ENCODE data around the gene CDH16. TPM values are rescaled to one million over a fixed set of nuclear protein-coding genes. Genes with fewer than 3 reads are reported as not detected.

Gene CDH16
- total and polyA plus RNA-seq, 2 experiments from 2014 or later, result not detected

DNA sequence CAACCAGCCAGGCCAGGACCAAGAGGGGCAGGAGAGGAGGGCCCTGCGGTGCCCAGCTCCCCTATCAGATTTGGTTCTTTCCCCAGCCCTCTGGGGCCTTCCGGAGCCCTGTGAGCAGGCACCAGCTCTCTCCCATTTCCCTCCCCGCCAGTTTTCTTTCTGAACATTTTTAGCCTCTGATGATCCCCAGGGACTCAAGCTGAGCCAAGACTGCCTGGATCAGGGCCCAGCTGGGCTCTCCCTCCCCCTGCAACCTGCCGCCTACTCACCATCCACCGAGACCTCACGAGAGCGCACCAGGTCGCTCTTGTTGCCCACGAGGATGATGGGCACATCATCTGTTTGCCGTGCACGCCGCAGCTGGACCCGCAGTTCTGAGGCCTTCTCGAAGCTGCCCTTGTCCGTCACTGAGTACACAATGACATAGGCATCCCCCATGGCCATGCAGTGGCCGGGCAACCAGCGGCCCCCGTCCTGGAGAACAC is 4.6 kb upstream of the CDH16 start:
- no peaks in the 10 kb centered on the region for H3K9me2 ChIP-seq (ENCODE audit: insufficient read depth)
- H3F3A ChIP-seq (replicated peaks; ENCODE audit: low read depth), result no peaks in the 10 kb centered on the region
- no peaks in the 10 kb centered on the region for H3K36me3 ChIP-seq (ENCODE audit: insufficient read depth)
- no peaks in the 10 kb centered on the region for H3K79me2 ChIP-seq (replicated peaks; ENCODE audit: insufficient read depth)
- Mint-ChIP-seq H3K4me1 (peaks cover 8% of the 10 kb centered on the region), H3K27me3 (ENCODE audit: insufficient read depth, low read depth, poor library complexity) (peaks cover 45% of the 10 kb centered on the region), H3K4me3 (no peak overlapping the region), H3K27ac (no peak overlapping the region), H3K36me3 (ENCODE audit: low read depth) (no peaks in the 10 kb centered on the region), H3K9me3 (no peaks in the 10 kb centered on the region; the same call in 2 of the 3 replicates)
- no peaks in the 10 kb centered on the region for H4K20me1 ChIP-seq (replicated peaks; ENCODE audit: insufficient read depth)
- H3K4me3 ChIP-seq, result no peak overlapping the region
- no peak overlapping the region for H3K27ac ChIP-seq (ENCODE audit: low read depth)
- H3K27me3 ChIP-seq (ENCODE audit: insufficient read depth), result peaks cover 48% of the 10 kb centered on the region
- H3K4me2 ChIP-seq, result no peak overlapping the region
- TF ChIP-seq POLR2AphosphoS5 (IDR thresholded peaks at IDR 0.05; ENCODE audit: low read depth) (no peak), STAT1 (IDR thresholded peaks at IDR 0.05; ENCODE audit: unreplicated experiment) (no peak), NANOG (IDR thresholded peaks at IDR 0.05; ENCODE audit: borderline replicate concordance) (no peak), EZH2 (IDR thresholded peaks at IDR 0.05; ENCODE audit: low read depth, unreplicated experiment) (no peak), JUNB (IDR thresholded peaks at IDR 0.05; ENCODE audit: unreplicated experiment) (no peak), CREB1 (CRISPR knock-in tag; IDR thresholded peaks at IDR 0.05; ENCODE audit: low read depth) (no peak)
- TF ChIP-seq, protein P1, sequence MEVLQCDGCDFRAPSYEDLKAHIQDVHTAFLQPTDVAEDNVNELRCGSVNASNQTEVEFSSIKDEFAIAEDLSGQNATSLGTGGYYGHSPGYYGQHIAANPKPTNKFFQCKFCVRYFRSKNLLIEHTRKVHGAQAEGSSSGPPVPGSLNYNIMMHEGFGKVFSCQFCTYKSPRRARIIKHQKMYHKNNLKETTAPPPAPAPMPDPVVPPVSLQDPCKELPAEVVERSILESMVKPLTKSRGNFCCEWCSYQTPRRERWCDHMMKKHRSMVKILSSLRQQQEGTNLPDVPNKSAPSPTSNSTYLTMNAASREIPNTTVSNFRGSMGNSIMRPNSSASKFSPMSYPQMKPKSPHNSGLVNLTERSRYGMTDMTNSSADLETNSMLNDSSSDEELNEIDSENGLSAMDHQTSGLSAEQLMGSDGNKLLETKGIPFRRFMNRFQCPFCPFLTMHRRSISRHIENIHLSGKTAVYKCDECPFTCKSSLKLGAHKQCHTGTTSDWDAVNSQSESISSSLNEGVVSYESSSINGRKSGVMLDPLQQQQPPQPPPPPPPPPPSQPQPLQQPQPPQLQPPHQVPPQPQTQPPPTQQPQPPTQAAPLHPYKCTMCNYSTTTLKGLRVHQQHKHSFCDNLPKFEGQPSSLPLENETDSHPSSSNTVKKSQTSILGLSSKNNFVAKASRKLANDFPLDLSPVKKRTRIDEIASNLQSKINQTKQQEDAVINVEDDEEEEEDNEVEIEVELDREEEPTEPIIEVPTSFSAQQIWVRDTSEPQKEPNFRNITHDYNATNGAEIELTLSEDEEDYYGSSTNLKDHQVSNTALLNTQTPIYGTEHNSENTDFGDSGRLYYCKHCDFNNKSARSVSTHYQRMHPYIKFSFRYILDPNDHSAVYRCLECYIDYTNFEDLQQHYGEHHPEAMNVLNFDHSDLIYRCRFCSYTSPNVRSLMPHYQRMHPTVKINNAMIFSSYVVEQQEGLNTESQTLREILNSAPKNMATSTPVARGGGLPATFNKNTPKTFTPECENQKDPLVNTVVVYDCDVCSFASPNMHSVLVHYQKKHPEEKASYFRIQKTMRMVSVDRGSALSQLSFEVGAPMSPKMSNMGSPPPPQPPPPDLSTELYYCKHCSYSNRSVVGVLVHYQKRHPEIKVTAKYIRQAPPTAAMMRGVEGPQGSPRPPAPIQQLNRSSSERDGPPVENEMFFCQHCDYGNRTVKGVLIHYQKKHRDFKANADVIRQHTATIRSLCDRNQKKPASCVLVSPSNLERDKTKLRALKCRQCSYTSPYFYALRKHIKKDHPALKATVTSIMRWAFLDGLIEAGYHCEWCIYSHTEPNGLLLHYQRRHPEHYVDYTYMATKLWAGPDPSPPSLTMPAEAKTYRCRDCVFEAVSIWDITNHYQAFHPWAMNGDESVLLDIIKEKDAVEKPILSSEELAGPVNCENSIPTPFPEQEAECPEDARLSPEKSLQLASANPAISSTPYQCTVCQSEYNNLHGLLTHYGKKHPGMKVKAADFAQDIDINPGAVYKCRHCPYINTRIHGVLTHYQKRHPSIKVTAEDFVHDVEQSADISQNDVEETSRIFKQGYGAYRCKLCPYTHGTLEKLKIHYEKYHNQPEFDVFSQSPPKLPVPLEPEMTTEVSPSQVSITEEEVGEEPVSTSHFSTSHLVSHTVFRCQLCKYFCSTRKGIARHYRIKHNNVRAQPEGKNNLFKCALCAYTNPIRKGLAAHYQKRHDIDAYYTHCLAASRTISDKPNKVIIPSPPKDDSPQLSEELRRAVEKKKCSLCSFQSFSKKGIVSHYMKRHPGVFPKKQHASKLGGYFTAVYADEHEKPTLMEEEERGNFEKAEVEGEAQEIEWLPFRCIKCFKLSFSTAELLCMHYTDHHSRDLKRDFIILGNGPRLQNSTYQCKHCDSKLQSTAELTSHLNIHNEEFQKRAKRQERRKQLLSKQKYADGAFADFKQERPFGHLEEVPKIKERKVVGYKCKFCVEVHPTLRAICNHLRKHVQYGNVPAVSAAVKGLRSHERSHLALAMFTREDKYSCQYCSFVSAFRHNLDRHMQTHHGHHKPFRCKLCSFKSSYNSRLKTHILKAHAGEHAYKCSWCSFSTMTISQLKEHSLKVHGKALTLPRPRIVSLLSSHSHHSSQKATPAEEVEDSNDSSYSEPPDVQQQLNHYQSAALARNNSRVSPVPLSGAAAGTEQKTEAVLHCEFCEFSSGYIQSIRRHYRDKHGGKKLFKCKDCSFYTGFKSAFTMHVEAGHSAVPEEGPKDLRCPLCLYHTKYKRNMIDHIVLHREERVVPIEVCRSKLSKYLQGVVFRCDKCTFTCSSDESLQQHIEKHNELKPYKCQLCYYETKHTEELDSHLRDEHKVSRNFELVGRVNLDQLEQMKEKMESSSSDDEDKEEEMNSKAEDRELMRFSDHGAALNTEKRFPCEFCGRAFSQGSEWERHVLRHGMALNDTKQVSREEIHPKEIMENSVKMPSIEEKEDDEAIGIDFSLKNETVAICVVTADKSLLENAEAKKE (CRISPR knock-in tag; IDR thresholded peaks at IDR 0.05), result no peak
- TF ChIP-seq, protein P2, sequence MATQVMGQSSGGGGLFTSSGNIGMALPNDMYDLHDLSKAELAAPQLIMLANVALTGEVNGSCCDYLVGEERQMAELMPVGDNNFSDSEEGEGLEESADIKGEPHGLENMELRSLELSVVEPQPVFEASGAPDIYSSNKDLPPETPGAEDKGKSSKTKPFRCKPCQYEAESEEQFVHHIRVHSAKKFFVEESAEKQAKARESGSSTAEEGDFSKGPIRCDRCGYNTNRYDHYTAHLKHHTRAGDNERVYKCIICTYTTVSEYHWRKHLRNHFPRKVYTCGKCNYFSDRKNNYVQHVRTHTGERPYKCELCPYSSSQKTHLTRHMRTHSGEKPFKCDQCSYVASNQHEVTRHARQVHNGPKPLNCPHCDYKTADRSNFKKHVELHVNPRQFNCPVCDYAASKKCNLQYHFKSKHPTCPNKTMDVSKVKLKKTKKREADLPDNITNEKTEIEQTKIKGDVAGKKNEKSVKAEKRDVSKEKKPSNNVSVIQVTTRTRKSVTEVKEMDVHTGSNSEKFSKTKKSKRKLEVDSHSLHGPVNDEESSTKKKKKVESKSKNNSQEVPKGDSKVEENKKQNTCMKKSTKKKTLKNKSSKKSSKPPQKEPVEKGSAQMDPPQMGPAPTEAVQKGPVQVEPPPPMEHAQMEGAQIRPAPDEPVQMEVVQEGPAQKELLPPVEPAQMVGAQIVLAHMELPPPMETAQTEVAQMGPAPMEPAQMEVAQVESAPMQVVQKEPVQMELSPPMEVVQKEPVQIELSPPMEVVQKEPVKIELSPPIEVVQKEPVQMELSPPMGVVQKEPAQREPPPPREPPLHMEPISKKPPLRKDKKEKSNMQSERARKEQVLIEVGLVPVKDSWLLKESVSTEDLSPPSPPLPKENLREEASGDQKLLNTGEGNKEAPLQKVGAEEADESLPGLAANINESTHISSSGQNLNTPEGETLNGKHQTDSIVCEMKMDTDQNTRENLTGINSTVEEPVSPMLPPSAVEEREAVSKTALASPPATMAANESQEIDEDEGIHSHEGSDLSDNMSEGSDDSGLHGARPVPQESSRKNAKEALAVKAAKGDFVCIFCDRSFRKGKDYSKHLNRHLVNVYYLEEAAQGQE (IDR thresholded peaks at IDR 0.05; ENCODE audit: unreplicated experiment), result no peak
- DNase-seq (ENCODE audit: low spot score) (no peak), ATAC-seq (no peak)
- no peaks in the 10 kb centered on the region for H3K4me1 ChIP-seq (ENCODE audit: insufficient read depth)
- no peak overlapping the region for H2AFZ ChIP-seq

Data from GM23338 (cell line).